ENCODE results near the gene TCIRG1.

Gene TCIRG1

GRCh38 chr11:68013611-68014156 is 25.1 kb upstream of the TCIRG1 start:
- Histone ChIP-seq H3K27me3 (no peaks in the 10 kb centered on the region), H3K27ac (peak overlapping the region; percentile 95), H3K4me1 (ENCODE audit: control insufficient read depth in 1 of 2, insufficient read depth in 1 of 2, low read depth in 1 of 2, low read length in 1 of 2) (peaks cover 60% of the 10 kb centered on the region in 2 experiments), H3K4me3 (ENCODE audit: low read depth in 1 of 2, low read length in 1 of 2) (no peak overlapping the region), H3K9me3 (no peaks in the 10 kb centered on the region), H3K36me3 (peaks cover 43% of the 10 kb centered on the region)
- TF ChIP-seq, protein P1, sequence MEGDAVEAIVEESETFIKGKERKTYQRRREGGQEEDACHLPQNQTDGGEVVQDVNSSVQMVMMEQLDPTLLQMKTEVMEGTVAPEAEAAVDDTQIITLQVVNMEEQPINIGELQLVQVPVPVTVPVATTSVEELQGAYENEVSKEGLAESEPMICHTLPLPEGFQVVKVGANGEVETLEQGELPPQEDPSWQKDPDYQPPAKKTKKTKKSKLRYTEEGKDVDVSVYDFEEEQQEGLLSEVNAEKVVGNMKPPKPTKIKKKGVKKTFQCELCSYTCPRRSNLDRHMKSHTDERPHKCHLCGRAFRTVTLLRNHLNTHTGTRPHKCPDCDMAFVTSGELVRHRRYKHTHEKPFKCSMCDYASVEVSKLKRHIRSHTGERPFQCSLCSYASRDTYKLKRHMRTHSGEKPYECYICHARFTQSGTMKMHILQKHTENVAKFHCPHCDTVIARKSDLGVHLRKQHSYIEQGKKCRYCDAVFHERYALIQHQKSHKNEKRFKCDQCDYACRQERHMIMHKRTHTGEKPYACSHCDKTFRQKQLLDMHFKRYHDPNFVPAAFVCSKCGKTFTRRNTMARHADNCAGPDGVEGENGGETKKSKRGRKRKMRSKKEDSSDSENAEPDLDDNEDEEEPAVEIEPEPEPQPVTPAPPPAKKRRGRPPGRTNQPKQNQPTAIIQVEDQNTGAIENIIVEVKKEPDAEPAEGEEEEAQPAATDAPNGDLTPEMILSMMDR (IDR thresholded peaks at IDR 0.05): no peak

- Histone ChIP-seq H3K27me3 (no peaks in the 10 kb centered on the region), H3K4me1 (ENCODE audit: control insufficient read depth in 1 of 2, insufficient read depth in 1 of 2, low read depth in 1 of 2, low read length in 1 of 2) (peaks cover 53 to 54% of the 10 kb centered on the region in 2 experiments), H3K27ac (peak overlapping the region; percentile 95), H3K36me3 (peaks cover 50% of the 10 kb centered on the region), H3K4me3 (ENCODE audit: low read depth in 1 of 2, low read length in 1 of 2) (no peak overlapping the region), H3K9me3 (no peaks in the 10 kb centered on the region)
- TF ChIP-seq, protein P1 (IDR thresholded peaks at IDR 0.05): no peak
Measured at GRCh38 chr11:68014157-68014946, 24.5 kb upstream of the TCIRG1 start.

GRCh38 chr11:68014947-68015447 is 23.8 kb upstream of the TCIRG1 start:
- Histone ChIP-seq H3K36me3 (peaks cover 56% of the 10 kb centered on the region), H3K4me1 (ENCODE audit: control insufficient read depth in 1 of 2, insufficient read depth in 1 of 2, low read depth in 1 of 2, low read length in 1 of 2) (peaks cover 46 to 47% of the 10 kb centered on the region in 2 experiments), H3K27ac (peak overlapping the region; percentile 95), H3K4me3 (ENCODE audit: low read depth in 1 of 2, low read length in 1 of 2) (no peak overlapping the region), H3K27me3 (no peaks in the 10 kb centered on the region), H3K9me3 (no peaks in the 10 kb centered on the region)
- TF ChIP-seq, protein P1 (IDR thresholded peaks at IDR 0.05): no peak

- TF ChIP-seq, protein P1 (IDR thresholded peaks at IDR 0.05): no peak
- Histone ChIP-seq H3K9me3 (no peaks in the 10 kb centered on the region), H3K27me3 (no peaks in the 10 kb centered on the region), H3K4me1 (ENCODE audit: control insufficient read depth in 1 of 2, insufficient read depth in 1 of 2, low read depth in 1 of 2, low read length in 1 of 2) (peaks cover 42 to 43% of the 10 kb centered on the region in 2 experiments), H3K36me3 (peaks cover 61% of the 10 kb centered on the region), H3K4me3 (ENCODE audit: low read depth in 1 of 2, low read length in 1 of 2) (no peak overlapping the region), H3K27ac (no peak overlapping the region)
Measured at GRCh38 chr11:68015467-68015866, 23.4 kb upstream of the TCIRG1 start.

DNA sequence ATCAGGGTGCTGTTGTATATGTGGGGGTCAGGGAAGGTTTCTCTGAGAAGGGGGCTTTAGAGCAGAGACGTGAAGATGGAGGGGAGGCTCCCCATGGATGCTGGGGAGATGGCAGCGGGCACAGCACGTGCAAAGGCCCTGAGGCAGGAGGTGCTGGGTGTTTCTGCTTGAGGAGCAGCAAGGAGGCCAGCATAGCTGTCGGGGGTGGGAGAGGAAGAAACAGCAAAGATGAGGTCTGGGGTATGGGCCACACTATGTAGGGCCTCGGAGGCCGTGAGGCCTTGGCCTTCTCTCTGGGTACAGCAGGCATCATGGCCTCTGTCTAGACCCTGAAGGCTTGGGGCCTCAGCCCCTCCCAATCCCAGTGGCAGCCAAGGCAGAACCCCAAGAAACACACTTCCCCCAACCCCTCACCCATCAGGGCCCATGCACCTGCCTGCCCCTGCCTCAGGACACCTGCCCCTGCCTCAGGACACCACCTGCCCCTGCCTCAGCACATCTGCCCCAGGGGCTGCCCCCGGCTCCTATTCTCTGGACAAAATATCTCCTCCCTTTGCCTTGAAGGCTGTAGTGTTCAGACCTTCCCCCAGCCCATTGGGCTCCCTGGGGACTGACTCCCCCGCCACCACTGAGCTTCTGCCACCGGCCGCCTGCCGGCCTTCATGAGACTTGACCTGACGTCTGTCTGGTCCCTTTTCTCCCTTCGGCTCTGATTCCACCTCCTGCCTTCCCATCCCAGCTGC is 22.5 kb upstream of the TCIRG1 start:
- H3K4me3 ChIP-seq (ENCODE audit: low read depth in 1 of 2, low read length in 1 of 2): no peak overlapping the region
- TF ChIP-seq, protein P1 (IDR thresholded peaks at IDR 0.05): no peak
- peaks cover 69% of the 10 kb centered on the region for H3K36me3 ChIP-seq
- H3K9me3 ChIP-seq: no peaks in the 10 kb centered on the region
- H3K27me3 ChIP-seq: no peaks in the 10 kb centered on the region
- peaks cover 33 to 35% of the 10 kb centered on the region in 2 experiments for H3K4me1 ChIP-seq (ENCODE audit: control insufficient read depth in 1 of 2, insufficient read depth in 1 of 2, low read depth in 1 of 2, low read length in 1 of 2)
- H3K27ac ChIP-seq: peak overlapping the region; percentile 37
